ENCODE measurements around the gene RPRML. TPM values are rescaled to one million over a fixed set of nuclear protein-coding genes. Genes with fewer than 3 reads are reported as not detected.

RPRML gene
- total RNA-seq, 1 experiment from 2014 or later: 0.54 TPM

DNA sequence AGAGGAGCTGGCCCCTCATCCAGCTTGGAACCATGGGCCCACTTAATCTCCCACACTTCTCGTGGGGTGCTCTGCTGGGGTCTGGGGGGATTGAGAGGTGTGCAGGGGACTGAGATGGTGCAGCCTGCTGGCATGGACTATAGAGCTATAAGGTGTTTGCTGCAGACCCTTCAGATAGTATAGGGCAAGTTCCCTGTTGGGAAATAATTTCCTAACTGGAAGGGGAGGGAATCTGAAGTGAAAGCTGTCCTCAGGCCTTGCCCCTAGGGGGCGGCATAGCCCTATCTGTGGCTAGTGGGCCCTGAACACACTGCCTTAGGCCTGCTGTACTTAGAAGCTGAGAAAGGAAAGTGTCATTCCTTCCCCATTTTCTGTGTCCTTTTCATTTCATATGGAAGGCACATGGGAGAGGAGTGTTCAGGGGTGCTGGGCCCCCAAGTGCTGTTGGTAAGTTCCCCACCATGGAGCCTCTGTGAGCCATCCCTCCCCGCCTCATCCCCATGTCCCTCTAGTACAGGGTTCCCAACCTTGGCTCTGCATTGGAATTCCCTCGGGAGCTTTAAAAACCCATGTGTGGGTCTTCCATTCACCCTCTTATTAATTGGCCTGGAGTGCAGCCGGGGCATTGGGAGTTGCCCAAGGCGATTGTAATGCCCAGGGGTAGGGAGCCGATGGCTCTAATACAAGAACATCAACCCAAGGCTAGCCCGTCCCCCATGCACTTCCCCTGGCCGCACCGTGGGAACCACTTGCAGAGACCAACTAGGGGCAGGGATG is 36.4 kb downstream of the RPRML start:
- CTCF ChIA-PET: no interaction called here
- Histone ChIP-seq H3K4me3 (ENCODE audit: low read depth in 2 of 2, low read length in 2 of 2) (no peak overlapping the region), H3K36me3 (ENCODE audit: control insufficient read depth, insufficient read depth, low read length) (peaks cover 5% of the 10 kb centered on the region), H3K9me3 (ENCODE audit: control insufficient read depth, insufficient read depth, low read depth, low read length) (no peaks in the 10 kb centered on the region), H3K27me3 (ENCODE audit: control insufficient read depth, insufficient read depth, low read length) (no peaks in the 10 kb centered on the region), H3K27ac (ENCODE audit: low read length) (no peak overlapping the region), H3K4me1 (ENCODE audit: control insufficient read depth, insufficient read depth, low read length) (peaks cover 6% of the 10 kb centered on the region)
- in situ Hi-C loops (cut with HindIII; ENCODE audit: low pct_unique_long_range_greater_than_20kb, low sequenced_read_pairs): no loop called here
- BruUV-seq (replicated peaks): no TSS peak
- POLR2A ChIA-PET: interaction anchor here (1.0 kb wide), 1 partner anchor 89 kb away, joined by 15 read pairs; no protein-coding TSS in a partner anchor
- intact Hi-C loops (cut with micrococcal nuclease; ENCODE audit: unreplicated experiment): loop anchor here (2.0 kb wide), 1 partner anchor 58 kb away; no protein-coding TSS in a partner anchor
- TF ChIP-seq, protein P1, sequence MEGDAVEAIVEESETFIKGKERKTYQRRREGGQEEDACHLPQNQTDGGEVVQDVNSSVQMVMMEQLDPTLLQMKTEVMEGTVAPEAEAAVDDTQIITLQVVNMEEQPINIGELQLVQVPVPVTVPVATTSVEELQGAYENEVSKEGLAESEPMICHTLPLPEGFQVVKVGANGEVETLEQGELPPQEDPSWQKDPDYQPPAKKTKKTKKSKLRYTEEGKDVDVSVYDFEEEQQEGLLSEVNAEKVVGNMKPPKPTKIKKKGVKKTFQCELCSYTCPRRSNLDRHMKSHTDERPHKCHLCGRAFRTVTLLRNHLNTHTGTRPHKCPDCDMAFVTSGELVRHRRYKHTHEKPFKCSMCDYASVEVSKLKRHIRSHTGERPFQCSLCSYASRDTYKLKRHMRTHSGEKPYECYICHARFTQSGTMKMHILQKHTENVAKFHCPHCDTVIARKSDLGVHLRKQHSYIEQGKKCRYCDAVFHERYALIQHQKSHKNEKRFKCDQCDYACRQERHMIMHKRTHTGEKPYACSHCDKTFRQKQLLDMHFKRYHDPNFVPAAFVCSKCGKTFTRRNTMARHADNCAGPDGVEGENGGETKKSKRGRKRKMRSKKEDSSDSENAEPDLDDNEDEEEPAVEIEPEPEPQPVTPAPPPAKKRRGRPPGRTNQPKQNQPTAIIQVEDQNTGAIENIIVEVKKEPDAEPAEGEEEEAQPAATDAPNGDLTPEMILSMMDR (IDR thresholded peaks at IDR 0.05): peak; percentile 84
- TF ChIP-seq SIN3A (IDR thresholded peaks at IDR 0.05; ENCODE audit: borderline replicate concordance, insufficient read depth, low read depth, low read length): no peak
- ATAC-seq: peak; percentile 72
- DNase-seq (ENCODE audit: low read depth, low spot score): peak; percentile 36

DNA sequence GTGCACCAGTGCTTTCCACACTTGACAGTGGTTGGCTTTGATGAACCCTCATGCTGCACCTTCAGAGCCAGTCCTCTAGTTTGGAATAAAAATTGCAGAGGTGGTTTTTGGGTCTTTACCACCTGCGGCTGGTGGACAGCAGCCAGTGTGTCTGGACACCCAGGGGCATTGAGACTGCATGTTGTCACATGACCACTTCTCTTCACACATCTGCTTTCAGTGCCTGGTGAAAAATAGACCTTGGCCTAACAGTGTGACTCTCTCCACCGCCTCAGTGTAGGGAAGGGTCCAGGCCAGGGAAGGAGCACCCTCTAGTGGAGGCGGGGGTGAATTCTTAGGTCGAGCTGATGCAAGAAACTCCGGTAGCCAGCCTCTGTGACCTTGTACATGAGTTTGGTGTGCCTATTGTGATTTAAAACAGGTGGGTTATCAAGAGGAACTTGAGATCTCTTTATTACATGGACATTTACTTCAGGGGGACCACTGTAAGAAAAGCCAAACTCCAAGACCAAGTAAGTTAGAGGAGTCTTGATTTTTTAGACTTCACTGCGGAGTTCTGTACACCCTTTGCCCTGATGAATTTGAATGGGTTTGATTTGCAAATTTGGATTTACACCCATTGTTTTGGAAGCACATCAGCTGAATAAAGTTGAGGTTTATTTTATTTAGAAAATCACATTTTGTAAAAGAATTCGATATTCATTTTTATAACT is 38.2 kb downstream of the RPRML start:
- Histone ChIP-seq H3K4me1 (ENCODE audit: control insufficient read depth, insufficient read depth, low read length) (peaks cover 6% of the 10 kb centered on the region), H3K9me3 (ENCODE audit: control insufficient read depth, insufficient read depth, low read depth, low read length) (no peaks in the 10 kb centered on the region), H3K4me3 (ENCODE audit: low read depth in 2 of 2, low read length in 2 of 2) (no peak overlapping the region), H3K27ac (ENCODE audit: low read length) (peak overlapping the region; percentile 68; the same call in 1 of the 2 replicates), H3K27me3 (ENCODE audit: control insufficient read depth, insufficient read depth, low read length) (no peaks in the 10 kb centered on the region), H3K36me3 (ENCODE audit: control insufficient read depth, insufficient read depth, low read length) (peaks cover 12% of the 10 kb centered on the region)
- CTCF ChIA-PET: no interaction called here
- BruUV-seq (replicated peaks): no TSS peak
- peak; percentile 51 for DNase-seq (ENCODE audit: low read depth, low spot score)
- peak; percentile 80 for ATAC-seq
- in situ Hi-C loops (cut with HindIII; ENCODE audit: low pct_unique_long_range_greater_than_20kb, low sequenced_read_pairs): no loop called here
- TF ChIP-seq SIN3A (IDR thresholded peaks at IDR 0.05; ENCODE audit: borderline replicate concordance, insufficient read depth, low read depth, low read length) (no peak), POLR2AphosphoS5 (IDR thresholded peaks at IDR 0.05; ENCODE audit: low read depth, low read length) (no peak), TCF7L2 (IDR thresholded peaks at IDR 0.05; ENCODE audit: low read depth, low read length) (no peak)
- TF ChIP-seq, protein P1 (IDR thresholded peaks at IDR 0.05): peak; percentile 90
- TF ChIP-seq, protein P2, sequence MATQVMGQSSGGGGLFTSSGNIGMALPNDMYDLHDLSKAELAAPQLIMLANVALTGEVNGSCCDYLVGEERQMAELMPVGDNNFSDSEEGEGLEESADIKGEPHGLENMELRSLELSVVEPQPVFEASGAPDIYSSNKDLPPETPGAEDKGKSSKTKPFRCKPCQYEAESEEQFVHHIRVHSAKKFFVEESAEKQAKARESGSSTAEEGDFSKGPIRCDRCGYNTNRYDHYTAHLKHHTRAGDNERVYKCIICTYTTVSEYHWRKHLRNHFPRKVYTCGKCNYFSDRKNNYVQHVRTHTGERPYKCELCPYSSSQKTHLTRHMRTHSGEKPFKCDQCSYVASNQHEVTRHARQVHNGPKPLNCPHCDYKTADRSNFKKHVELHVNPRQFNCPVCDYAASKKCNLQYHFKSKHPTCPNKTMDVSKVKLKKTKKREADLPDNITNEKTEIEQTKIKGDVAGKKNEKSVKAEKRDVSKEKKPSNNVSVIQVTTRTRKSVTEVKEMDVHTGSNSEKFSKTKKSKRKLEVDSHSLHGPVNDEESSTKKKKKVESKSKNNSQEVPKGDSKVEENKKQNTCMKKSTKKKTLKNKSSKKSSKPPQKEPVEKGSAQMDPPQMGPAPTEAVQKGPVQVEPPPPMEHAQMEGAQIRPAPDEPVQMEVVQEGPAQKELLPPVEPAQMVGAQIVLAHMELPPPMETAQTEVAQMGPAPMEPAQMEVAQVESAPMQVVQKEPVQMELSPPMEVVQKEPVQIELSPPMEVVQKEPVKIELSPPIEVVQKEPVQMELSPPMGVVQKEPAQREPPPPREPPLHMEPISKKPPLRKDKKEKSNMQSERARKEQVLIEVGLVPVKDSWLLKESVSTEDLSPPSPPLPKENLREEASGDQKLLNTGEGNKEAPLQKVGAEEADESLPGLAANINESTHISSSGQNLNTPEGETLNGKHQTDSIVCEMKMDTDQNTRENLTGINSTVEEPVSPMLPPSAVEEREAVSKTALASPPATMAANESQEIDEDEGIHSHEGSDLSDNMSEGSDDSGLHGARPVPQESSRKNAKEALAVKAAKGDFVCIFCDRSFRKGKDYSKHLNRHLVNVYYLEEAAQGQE (IDR thresholded peaks at IDR 0.05; ENCODE audit: insufficient read depth in 1 of 2, low read depth in 2 of 2, low read length in 1 of 2): no peak
- POLR2A ChIA-PET: no interaction called here
- intact Hi-C loops (cut with micrococcal nuclease; ENCODE audit: unreplicated experiment): no loop called here

All from Panc1 (cell line).